H9 (cell line): ENCODE data around the gene IL1RAP. TPM values are rescaled to one million over a fixed set of nuclear protein-coding genes. Genes with fewer than 3 reads are reported as not detected.

ENCODE experiments used
- DNase-seq: peaks from one replicate; pipeline ENCODE4 v3.0.0-alpha.2; 2017
- H2AFZ ChIP-seq: one replicate; pipeline ENCODE4 v1.6.1; 2013; ENCODE audit warnings: mild to moderate bottlenecking, low read length, control low read depth, moderate library complexity
- H2AK5ac ChIP-seq: 2 replicates; pipeline ENCODE4 v1.6.1; 2013; ENCODE audit warnings: low read length, control low read depth, mixed read lengths; ENCODE audit not compliant: insufficient read length
- H2BK120ac ChIP-seq: one replicate; pipeline ENCODE4 v1.6.1; 2013; ENCODE audit warnings: low read depth, mild to moderate bottlenecking, low read length, control low read depth, inconsistent platforms; ENCODE audit not compliant: poor library complexity, severe bottlenecking
- H2BK12ac ChIP-seq: 2 replicates; pipeline ENCODE4 v1.6.1; 2013; ENCODE audit warnings: low read length, control low read depth, mixed read lengths, low read depth; ENCODE audit not compliant: insufficient read length
- H2BK15ac ChIP-seq: 2 replicates; pipeline ENCODE4 v1.6.1; 2013; ENCODE audit warnings: low read depth, low read length, control low read depth
- H2BK20ac ChIP-seq: one replicate; pipeline ENCODE4 v1.6.1; 2013; ENCODE audit warnings: low read depth, mild to moderate bottlenecking, low read length, control low read depth, inconsistent platforms; ENCODE audit not compliant: poor library complexity, severe bottlenecking
- H2BK5ac ChIP-seq: 2 replicates; pipeline ENCODE4 v1.6.1; 2013; ENCODE audit warnings: low read length, control low read depth, mixed read lengths; ENCODE audit not compliant: insufficient read length
- H3K14ac ChIP-seq: 2 replicates; pipeline ENCODE4 v1.6.1; 2013; ENCODE audit warnings: low read length, control low read depth; ENCODE audit not compliant: insufficient read depth
- H3K18ac ChIP-seq: 2 replicates; pipeline ENCODE4 v1.6.1; 2013; ENCODE audit warnings: low read depth, mild to moderate bottlenecking, mixed read lengths, low read length, control low read depth; ENCODE audit not compliant: insufficient read length
- H3K23ac ChIP-seq: 2 replicates; pipeline ENCODE4 v1.6.1; 2013; ENCODE audit warnings: low read length, control low read depth, mixed read lengths, low read depth; ENCODE audit not compliant: insufficient read length
- H3K23me2 ChIP-seq: 2 replicates; pipeline ENCODE4 v1.6.1; 2013; ENCODE audit warnings: low read depth, mild to moderate bottlenecking, mixed read lengths, low read length, control low read depth; ENCODE audit not compliant: insufficient read length, poor library complexity, severe bottlenecking
- H3K27ac ChIP-seq: 2 replicates; pipeline ENCODE4 v1.5.1; 2013; ENCODE audit warnings: low read length, control low read depth, mixed read lengths, low read depth; ENCODE audit not compliant: insufficient read length
- H3K27me3 ChIP-seq: 2 replicates; pipeline ENCODE4 v1.6.1; 2013; ENCODE audit warnings: low read length, control low read depth, inconsistent platforms; ENCODE audit not compliant: insufficient read depth
- H3K4ac ChIP-seq: 2 replicates; pipeline ENCODE4 v1.6.1; 2013; ENCODE audit warnings: low read depth, mild to moderate bottlenecking, control low read depth, inconsistent platforms, low read length, moderate library complexity
- H3K4me1 ChIP-seq: 2 replicates; pipeline ENCODE4 v1.6.1; 2013; ENCODE audit warnings: low read length, control low read depth, inconsistent platforms; ENCODE audit not compliant: insufficient read depth
- H3K4me2 ChIP-seq: 2 replicates; pipeline ENCODE4 v1.6.1; 2013; ENCODE audit warnings: low read length, control low read depth, mixed read lengths; ENCODE audit not compliant: insufficient read length, insufficient read depth
- H3K56ac ChIP-seq: 2 replicates; pipeline ENCODE4 v1.6.1; 2013; ENCODE audit warnings: low read depth, mild to moderate bottlenecking, mixed read lengths, low read length, control low read depth; ENCODE audit not compliant: insufficient read length
- H3K79me1 ChIP-seq: 2 replicates; pipeline ENCODE4 v1.6.1; 2013; ENCODE audit warnings: low read depth, mild to moderate bottlenecking, moderate library complexity, low read length, control low read depth, inconsistent platforms; ENCODE audit not compliant: insufficient read depth, poor library complexity, severe bottlenecking
- H3K79me2 ChIP-seq: 2 replicates; pipeline ENCODE4 v1.6.1; 2013; ENCODE audit warnings: low read length, control low read depth, inconsistent platforms; ENCODE audit not compliant: insufficient read depth
- H3K9ac ChIP-seq: 2 replicates; pipeline ENCODE4 v1.6.1; 2013; ENCODE audit warnings: low read length, control low read depth, mixed read lengths; ENCODE audit not compliant: insufficient read length; ENCODE audit errors: extremely low read depth
- H3K9me3 ChIP-seq: one replicate; pipeline ENCODE4 v1.6.1; 2013; ENCODE audit warnings: low read depth, low read length, inconsistent platforms; ENCODE audit not compliant: control insufficient read depth
- H3T11ph ChIP-seq: one replicate; pipeline ENCODE4 v1.6.1; 2013; ENCODE audit warnings: mild to moderate bottlenecking, low read length, control low read depth, inconsistent platforms
- H4K20me1 ChIP-seq: one replicate; pipeline ENCODE4 v1.6.1; 2013; ENCODE audit not compliant: control insufficient read depth, insufficient read length, insufficient read depth
- H4K5ac ChIP-seq: 2 replicates; pipeline ENCODE4 v1.6.1; 2013; ENCODE audit warnings: low read depth, mild to moderate bottlenecking, mixed read lengths, low read length, control low read depth; ENCODE audit not compliant: insufficient read length
- H4K8ac ChIP-seq: replicated peaks from 2 replicates; pipeline ENCODE4 v1.6.1; 2013; ENCODE audit warnings: low read length, control low read depth, mixed read lengths, low read depth; ENCODE audit not compliant: insufficient read length
- H4K91ac ChIP-seq: 2 replicates; pipeline ENCODE4 v1.6.1; 2013; ENCODE audit warnings: low read depth, mild to moderate bottlenecking, moderate library complexity, mixed read lengths, low read length, control low read depth; ENCODE audit not compliant: insufficient read length
- H3K27ac Mint-ChIP-seq, 3 experiments: 2 replicates in 2 of 3; 3 replicates in 1 of 3; pipeline ENCODE4 v1.8.0; 2020 to 2021; ENCODE audit warnings: mixed read lengths in 3 of 3, mild to moderate bottlenecking in 1 of 3, moderate library complexity in 1 of 3
- H3K27me3 Mint-ChIP-seq: 2 replicates; pipeline ENCODE4 v1.8.0; 2021; ENCODE audit warnings: low read depth, mild to moderate bottlenecking, moderate library complexity, mixed read lengths
- H3K36me3 Mint-ChIP-seq, 3 experiments: 2 replicates in 2 of 3; 3 replicates in 1 of 3; pipeline ENCODE4 v1.8.0; 2020 to 2021; ENCODE audit warnings: low read depth in 3 of 3, mixed read lengths in 3 of 3; ENCODE audit not compliant: insufficient read depth in 1 of 3
- H3K4me1 Mint-ChIP-seq, 2 experiments: 2 replicates each; pipeline ENCODE4 v1.8.0; 2020; ENCODE audit warnings: mixed read lengths in 2 of 2
- H3K4me3 Mint-ChIP-seq, 2 experiments: 2 replicates in 1 of 2; 3 replicates in 1 of 2; pipeline ENCODE4 v1.8.0; 2020 to 2021; ENCODE audit warnings: mild to moderate bottlenecking in 2 of 2, mixed read lengths in 2 of 2, moderate library complexity in 1 of 2
- H3K9me3 Mint-ChIP-seq, 2 experiments: 2 replicates in 1 of 2; 3 replicates in 1 of 2; pipeline ENCODE4 v1.8.0; 2020; ENCODE audit warnings: mild to moderate bottlenecking in 2 of 2, mixed read lengths in 2 of 2, moderate library complexity in 1 of 2
- WGBS: extraction: QIAGEN DNeasy Blood & Tissue Kit; methylation state at CpG from one replicate; pipeline ENCODE4 v1.1.7; 2013; ENCODE audit warnings: missing lambda C conversion rate, low lambda C conversion rate, mixed read lengths; ENCODE audit not compliant: insufficient read length; ENCODE audit errors: extremely low coverage; 5-methylcytosine and 5-hydroxymethylcytosine counted together
- total RNA-seq: library from RNA; stranded (reverse); gene quantifications from 2 replicates; pipeline ENCODE4 v1.2.1, GENCODE V29; 2021
- TF ChIP-seq, protein P1 (sequence below): fragments of 200-600 bp; sonication (generic); conservative IDR thresholded peaks from 3 replicates; pipeline ENCODE4 v1.8.0; 2021; ENCODE audit warnings: antibody characterized with exemption, mild to moderate bottlenecking

The IL1RAP gene
- total RNA-seq, 1 experiment from 2014 or later: 4.6 TPM

DNA sequence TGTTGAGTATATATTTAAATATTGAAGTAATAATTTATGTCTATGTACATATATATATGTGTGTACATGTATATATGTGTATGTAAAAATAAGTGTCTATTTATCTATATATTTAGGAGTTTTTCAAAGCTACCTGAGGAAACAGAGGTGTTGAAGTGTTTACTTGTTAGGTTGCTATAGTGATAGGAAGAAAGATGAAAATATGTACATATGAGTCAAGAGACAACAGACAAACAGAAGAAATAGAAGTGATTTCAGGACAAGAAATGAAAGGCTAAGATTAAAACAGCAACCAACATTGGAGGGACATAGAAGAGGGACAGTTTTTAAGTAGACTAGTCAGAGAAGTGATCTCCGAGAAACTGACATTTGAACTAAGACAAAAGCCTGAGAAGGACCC lies 11.1 kb downstream of the IL1RAP start:
- no peak overlapping the region for H2BK15ac ChIP-seq
- no peak overlapping the region for H2BK12ac ChIP-seq
- H3K27ac ChIP-seq: no peak overlapping the region
- H3K4me2 ChIP-seq: no peak overlapping the region
- no peaks in the 10 kb centered on the region; the same call in 1 of the 2 replicates for H3K4me1 ChIP-seq
- no peaks in the 10 kb centered on the region for H3K27me3 Mint-ChIP-seq
- peaks cover 6 to 7% of the 10 kb centered on the region in 2 experiments for H3K4me1 Mint-ChIP-seq
- no peak overlapping the region; a peak in 1 of 7 replicates for H3K27ac Mint-ChIP-seq
- H4K20me1 ChIP-seq: no peaks in the 10 kb centered on the region
- H3K4ac ChIP-seq: no peak overlapping the region
- H3K9ac ChIP-seq: no peak overlapping the region
- no peak overlapping the region for H3K23ac ChIP-seq
- no peaks in the 10 kb centered on the region for H3K9me3 Mint-ChIP-seq
- H3K4me3 Mint-ChIP-seq: no peak overlapping the region
- no peaks in the 10 kb centered on the region for H3K23me2 ChIP-seq
- no peak overlapping the region for H2BK20ac ChIP-seq
- H3K27me3 ChIP-seq: no peaks in the 10 kb centered on the region
- no peak overlapping the region for H2AK5ac ChIP-seq
- H3K9me3 ChIP-seq: no peaks in the 10 kb centered on the region
- no peak overlapping the region for H2AFZ ChIP-seq
- TF ChIP-seq, protein P1, sequence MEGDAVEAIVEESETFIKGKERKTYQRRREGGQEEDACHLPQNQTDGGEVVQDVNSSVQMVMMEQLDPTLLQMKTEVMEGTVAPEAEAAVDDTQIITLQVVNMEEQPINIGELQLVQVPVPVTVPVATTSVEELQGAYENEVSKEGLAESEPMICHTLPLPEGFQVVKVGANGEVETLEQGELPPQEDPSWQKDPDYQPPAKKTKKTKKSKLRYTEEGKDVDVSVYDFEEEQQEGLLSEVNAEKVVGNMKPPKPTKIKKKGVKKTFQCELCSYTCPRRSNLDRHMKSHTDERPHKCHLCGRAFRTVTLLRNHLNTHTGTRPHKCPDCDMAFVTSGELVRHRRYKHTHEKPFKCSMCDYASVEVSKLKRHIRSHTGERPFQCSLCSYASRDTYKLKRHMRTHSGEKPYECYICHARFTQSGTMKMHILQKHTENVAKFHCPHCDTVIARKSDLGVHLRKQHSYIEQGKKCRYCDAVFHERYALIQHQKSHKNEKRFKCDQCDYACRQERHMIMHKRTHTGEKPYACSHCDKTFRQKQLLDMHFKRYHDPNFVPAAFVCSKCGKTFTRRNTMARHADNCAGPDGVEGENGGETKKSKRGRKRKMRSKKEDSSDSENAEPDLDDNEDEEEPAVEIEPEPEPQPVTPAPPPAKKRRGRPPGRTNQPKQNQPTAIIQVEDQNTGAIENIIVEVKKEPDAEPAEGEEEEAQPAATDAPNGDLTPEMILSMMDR: no peak
- H3K18ac ChIP-seq: no peak overlapping the region
- no peak overlapping the region for H4K91ac ChIP-seq
- no CpG with 5 or more reads among the region's 1 CpG for WGBS
- H2BK5ac ChIP-seq: no peak overlapping the region
- no peak overlapping the region for H2BK120ac ChIP-seq
- H3K79me1 ChIP-seq: no peaks in the 10 kb centered on the region
- H4K8ac ChIP-seq: no peak overlapping the region
- no peak overlapping the region for H3K14ac ChIP-seq
- no peaks in the 10 kb centered on the region for H3K79me2 ChIP-seq
- no peak overlapping the region for H3T11ph ChIP-seq
- DNase-seq: no peak
- no peaks in the 10 kb centered on the region for H3K36me3 Mint-ChIP-seq
- H3K56ac ChIP-seq: no peak overlapping the region
- no peak overlapping the region for H4K5ac ChIP-seq
